GM12891 (cell line): ENCODE measurements around the gene TMPRSS13.

Source experiments
- POLR2A ChIP-seq: IDR thresholded peaks from 2 replicates; pipeline ENCODE4 v1.6.1; 2011; ENCODE audit warnings: low read depth, low read length, control low read depth
- POLR2AphosphoS5 ChIP-seq: IDR thresholded peaks from 2 replicates; pipeline ENCODE4 v1.6.1; 2011; ENCODE audit warnings: low read depth, low read length, control low read depth
- SPI1 ChIP-seq: IDR thresholded peaks from 2 replicates; pipeline ENCODE4 v1.6.1; 2011; ENCODE audit warnings: low read depth, low read length, control low read depth
- TAF1 ChIP-seq: IDR thresholded peaks from 2 replicates; pipeline ENCODE4 v1.6.1; 2011; ENCODE audit warnings: low read depth, low read length, control low read depth

GRCh38 chr11:117925198-117925925, 3.8 kb downstream of the TMPRSS13 start:
- no peak for TF ChIP-seq POLR2A
- TF ChIP-seq TAF1: no peak
- TF ChIP-seq POLR2AphosphoS5: no peak
- TF ChIP-seq SPI1: no peak
